HEK293T (cell line): Measurements from ENCODE around the gene RPL18.

ENCODE experiments used
- CTCF ChIA-PET: fragments of 350-600 bp; formaldehyde crosslinking; extraction: SDS; loops from one replicate; lab custom pipeline; 2021; ENCODE audit warnings: antibody characterized with exemption, inconsistent platforms; lab: Yijun Ruan, JAX
- POLR2A ChIA-PET: fragments of 350-600 bp; formaldehyde crosslinking; extraction: SDS; loops from one replicate; lab custom pipeline; 2020; ENCODE audit warnings: antibody characterized with exemption, inconsistent platforms; lab: Yijun Ruan, JAX
- DNase-seq: peaks from one replicate; pipeline ENCODE4 v3.0.0; 2012; ENCODE audit warnings: mixed read lengths; ENCODE audit errors: extremely low spot score
- ARNT ChIP-seq: fragments of 450-650 bp; IDR thresholded peaks from 2 replicates; pipeline ENCODE4 v1.6.1; 2017; ENCODE audit warnings: mild to moderate bottlenecking
- BHLHE40 ChIP-seq: fragments of 450-650 bp; IDR thresholded peaks from 2 replicates; pipeline ENCODE4 v1.6.1; 2016; ENCODE audit warnings: mild to moderate bottlenecking, moderate library complexity, borderline replicate concordance
- CTBP1 ChIP-seq: fragments of 450-650 bp; IDR thresholded peaks from 2 replicates; pipeline ENCODE4 v1.6.1; 2016; ENCODE audit warnings: borderline replicate concordance
- ELF4 ChIP-seq: fragments of 450-650 bp; IDR thresholded peaks from 2 replicates; pipeline ENCODE4 v1.6.1; 2017; ENCODE audit warnings: antibody characterized with exemption
- FOXA1 ChIP-seq: fragments of 450-650 bp; IDR thresholded peaks from 2 replicates; pipeline ENCODE4 v1.6.1; 2016; ENCODE audit warnings: mild to moderate bottlenecking
- FOXK2 ChIP-seq: fragments of 450-650 bp; IDR thresholded peaks from 2 replicates; pipeline ENCODE4 v1.6.1; 2016; ENCODE audit warnings: mild to moderate bottlenecking
- FOXM1 ChIP-seq: fragments of 450-650 bp; IDR thresholded peaks from 2 replicates; pipeline ENCODE4 v1.6.1; 2017; ENCODE audit warnings: mild to moderate bottlenecking, borderline replicate concordance
- HDGF ChIP-seq: fragments of 450-650 bp; IDR thresholded peaks from 2 replicates; pipeline ENCODE4 v1.6.1; 2017; ENCODE audit warnings: antibody characterized with exemption, borderline replicate concordance
- L3MBTL2 ChIP-seq: fragments of 450-650 bp; conservative IDR thresholded peaks from 2 replicates; pipeline ENCODE4 v1.6.1; 2016; ENCODE audit warnings: mild to moderate bottlenecking
- LEF1 ChIP-seq: fragments of 450-650 bp; IDR thresholded peaks from 2 replicates; pipeline ENCODE4 v1.6.1; 2017; ENCODE audit warnings: mild to moderate bottlenecking, borderline replicate concordance
- NFRKB ChIP-seq: fragments of 450-650 bp; IDR thresholded peaks from 2 replicates; pipeline ENCODE4 v1.6.1; 2016; ENCODE audit warnings: mild to moderate bottlenecking, moderate library complexity
- SP1 ChIP-seq: fragments of 450-650 bp; IDR thresholded peaks from 2 replicates; pipeline ENCODE4 v1.6.1; 2017
- SUZ12 ChIP-seq: fragments of 450-650 bp; IDR thresholded peaks from 2 replicates; pipeline ENCODE4 v1.6.1; 2016; ENCODE audit warnings: mild to moderate bottlenecking
- TARDBP ChIP-seq: fragments of 450-650 bp; IDR thresholded peaks from 2 replicates; pipeline ENCODE4 v1.6.1; 2016
- ZNF384 ChIP-seq: fragments of 450-650 bp; IDR thresholded peaks from 2 replicates; pipeline ENCODE4 v1.6.1; 2016
- TF ChIP-seq, protein P1 (sequence below): fragments of 450-650 bp; IDR thresholded peaks from 2 replicates; pipeline ENCODE4 v1.6.1; 2016

Gene RPL18

DNA sequence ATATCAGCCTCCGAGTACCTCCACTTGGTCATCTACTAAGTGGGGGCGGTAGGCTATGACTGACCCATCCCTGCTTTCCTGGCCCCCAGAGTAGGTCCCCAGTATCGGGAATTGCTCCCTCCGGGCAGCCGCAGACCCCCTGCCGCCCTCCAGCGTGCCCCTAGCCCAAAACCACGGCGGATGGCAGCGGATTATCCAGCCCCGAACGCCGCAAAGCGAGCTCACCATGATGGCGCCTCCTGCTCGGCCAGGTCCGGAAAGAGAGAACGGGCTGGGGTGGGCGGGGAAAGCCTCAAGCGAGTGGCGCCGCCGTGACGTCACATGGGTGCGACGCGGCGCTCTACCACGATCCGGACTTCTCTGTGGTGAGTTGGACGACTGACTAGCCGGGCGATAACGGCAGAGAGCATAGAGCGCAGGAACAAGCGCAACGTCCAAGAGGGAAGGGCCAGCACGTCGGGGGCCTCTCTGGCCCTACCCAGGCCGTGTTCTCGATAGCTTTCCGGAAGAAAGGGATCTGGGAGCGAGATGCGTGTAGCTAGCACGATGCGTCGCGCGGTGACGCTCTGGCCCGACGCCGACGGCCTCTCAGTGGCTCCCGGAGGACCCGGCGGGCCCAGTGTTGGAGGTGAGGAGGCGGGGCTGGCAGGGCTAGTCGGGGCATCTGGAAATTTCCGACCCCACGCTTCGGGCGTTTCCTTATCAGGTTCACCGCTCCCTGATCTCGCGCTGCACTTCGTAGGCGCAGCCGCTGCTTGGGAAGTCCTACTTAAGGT lies at the start of gene RPL18, which contains the start of gene SPHK2:
RPL18 (minus strand) TSS at position 263 of the 776 bp plus-strand sequence; CDS start at position 228, 35 bp downstream.
SPHK2 (plus strand) TSS at position 591 of the 776 bp plus-strand sequence. CDS start 1,009 bp downstream, outside the sequence.
- DNase-seq = peak; percentile 96
- POLR2A ChIA-PET = interaction anchor here (0.5 to 4.5 kb wide), 33 partner anchors 9 to 294 kb away, joined by 3 to 88 read pairs (median 4); partner anchors contain the start of genes BCAT2, CA11, DBP and EMP3
- no peak for TF ChIP-seq TARDBP
- no peak for TF ChIP-seq ZNF384
- no peak for TF ChIP-seq BHLHE40
- no peak for TF ChIP-seq FOXA1
- 0 out of 2 replicates have a peak, but pooled peaks have one; percentile 19 for TF ChIP-seq ARNT
- peak; percentile 74 for TF ChIP-seq ELF4
- no peak for TF ChIP-seq CTBP1
- peak; percentile 99; the same call in 1 of the 2 replicates for TF ChIP-seq HDGF
- TF ChIP-seq, protein P1, sequence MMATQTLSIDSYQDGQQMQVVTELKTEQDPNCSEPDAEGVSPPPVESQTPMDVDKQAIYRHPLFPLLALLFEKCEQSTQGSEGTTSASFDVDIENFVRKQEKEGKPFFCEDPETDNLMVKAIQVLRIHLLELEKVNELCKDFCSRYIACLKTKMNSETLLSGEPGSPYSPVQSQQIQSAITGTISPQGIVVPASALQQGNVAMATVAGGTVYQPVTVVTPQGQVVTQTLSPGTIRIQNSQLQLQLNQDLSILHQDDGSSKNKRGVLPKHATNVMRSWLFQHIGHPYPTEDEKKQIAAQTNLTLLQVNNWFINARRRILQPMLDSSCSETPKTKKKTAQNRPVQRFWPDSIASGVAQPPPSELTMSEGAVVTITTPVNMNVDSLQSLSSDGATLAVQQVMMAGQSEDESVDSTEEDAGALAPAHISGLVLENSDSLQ = 0 out of 2 replicates have a peak, but pooled peaks have one; percentile 18
- TF ChIP-seq SP1 = no peak
- no peak for TF ChIP-seq LEF1
- no peak for TF ChIP-seq SUZ12
- peak; percentile 65 for TF ChIP-seq NFRKB
- TF ChIP-seq FOXK2 = no peak
- peak; percentile 50; the same call in 1 of the 2 replicates for TF ChIP-seq L3MBTL2
- TF ChIP-seq FOXM1 = no peak
- CTCF ChIA-PET = no interaction called here

DNA sequence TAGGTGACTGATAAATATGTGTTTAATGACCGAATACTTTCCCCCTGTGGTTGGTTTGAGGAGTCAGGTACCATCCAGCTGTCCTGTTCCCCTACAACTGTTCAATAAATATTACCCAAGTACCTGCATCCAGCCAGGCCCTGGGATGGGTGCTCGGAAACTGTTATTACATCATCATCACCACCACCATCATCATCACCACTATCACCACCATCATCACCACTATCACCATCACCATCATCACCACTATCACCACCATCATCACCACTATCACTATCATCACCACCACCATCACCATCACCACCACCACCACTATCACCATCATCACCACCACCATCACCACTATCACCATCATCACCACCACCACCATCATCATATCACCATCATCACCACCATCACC lies 49.8 kb upstream of the RPL18 start:
- POLR2A ChIA-PET = no interaction called here
- TF ChIP-seq NFRKB (no peak), BHLHE40 (no peak), FOXA1 (no peak), ARNT (no peak), SUZ12 (no peak), LEF1 (no peak), FOXK2 (no peak), HDGF (no peak), L3MBTL2 (no peak)
- TF ChIP-seq, protein P1 = no peak

DNA sequence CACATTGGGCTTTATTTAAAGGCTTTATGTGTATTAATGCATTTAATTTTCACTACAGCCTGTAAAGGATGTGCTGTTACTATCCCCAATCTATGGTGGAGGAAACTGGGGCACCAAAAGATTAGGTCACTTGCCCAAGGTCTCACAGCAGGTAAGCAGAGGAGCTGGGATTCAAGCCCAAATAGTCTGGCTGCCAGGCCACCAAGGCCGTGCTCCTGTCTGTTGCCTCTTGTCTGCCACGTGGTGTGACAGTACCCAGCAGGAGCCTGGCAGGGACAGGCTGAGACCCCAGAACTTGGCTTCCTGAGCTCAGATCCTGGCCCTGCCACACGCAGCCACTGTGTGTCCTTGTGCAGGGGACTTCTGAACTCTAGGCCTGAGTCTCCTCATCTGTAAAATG lies 49.4 kb upstream of the RPL18 start:
- TF ChIP-seq FOXM1 = no peak
- no peak for TF ChIP-seq LEF1
- TF ChIP-seq HDGF = no peak
- TF ChIP-seq BHLHE40 = no peak
- no peak for TF ChIP-seq ELF4
- no peak for TF ChIP-seq FOXA1
- no peak for TF ChIP-seq L3MBTL2
- no peak for TF ChIP-seq SUZ12
- TF ChIP-seq SP1 = no peak
- TF ChIP-seq ZNF384 = no peak
- no peak for TF ChIP-seq NFRKB
- no peak for TF ChIP-seq FOXK2
- no peak for TF ChIP-seq CTBP1
- no peak for TF ChIP-seq TARDBP
- TF ChIP-seq ARNT = no peak
- DNase-seq = no peak
- POLR2A ChIA-PET = no interaction called here
- CTCF ChIA-PET = no interaction called here

More for the DNA sequence above, 49.8 kb upstream of the RPL18 start:
- CTCF ChIA-PET = no interaction called here
- DNase-seq = no peak

DNA sequence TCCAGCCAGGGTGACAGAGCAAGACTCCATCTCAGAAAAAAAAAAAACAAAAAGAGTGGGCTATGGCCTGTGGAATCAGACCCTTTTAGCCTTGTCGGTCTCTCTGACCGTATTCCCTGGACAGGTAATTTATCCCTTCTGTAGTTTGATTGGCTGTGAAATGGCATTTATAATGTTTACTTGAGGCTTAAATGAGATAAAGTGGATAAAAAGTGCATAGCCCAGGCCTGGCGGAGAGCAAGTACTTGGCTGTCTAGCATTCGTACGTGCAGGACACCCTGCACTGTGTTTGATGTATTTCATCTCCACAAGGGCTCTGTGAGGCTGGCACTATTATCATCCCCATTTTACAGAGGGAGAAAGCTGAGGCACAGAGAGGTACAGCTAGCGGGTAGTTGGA lies 46.8 kb upstream of the RPL18 start:
- DNase-seq = no peak
- ChIA-PET POLR2A (interaction anchor here (0.9 kb wide), 1 partner anchor 20 kb away, joined by 4 read pairs; the partner anchor contains the start of gene CA11), CTCF (no interaction called here)
- TF ChIP-seq L3MBTL2 = no peak
- TF ChIP-seq LEF1 = no peak

DNA sequence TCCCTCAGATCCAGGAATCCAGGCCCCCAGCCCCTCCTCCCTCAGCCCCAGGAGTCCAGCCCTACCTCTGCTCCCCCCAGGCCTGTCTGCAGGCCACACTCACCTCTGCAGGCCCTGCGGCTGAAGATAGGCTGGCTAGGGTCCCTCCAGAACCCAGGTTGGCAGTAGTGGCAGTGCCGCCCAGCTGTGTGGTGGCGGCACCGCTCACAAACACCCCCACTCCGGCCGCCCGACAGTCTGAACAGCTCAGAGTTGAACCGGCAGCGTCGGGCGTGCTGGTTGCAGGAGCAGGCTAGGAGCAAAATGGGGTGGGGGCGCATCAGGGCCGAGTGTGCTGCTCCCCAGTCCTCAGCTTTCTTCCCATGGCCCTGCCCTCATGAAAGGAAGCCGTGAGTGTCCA lies 45.5 kb upstream of the RPL18 start:
- TF ChIP-seq HDGF (no peak), TARDBP (no peak), SP1 (no peak), SUZ12 (no peak), ELF4 (no peak), LEF1 (no peak), NFRKB (no peak), FOXM1 (no peak), FOXA1 (no peak), BHLHE40 (no peak), ZNF384 (no peak), CTBP1 (no peak), ARNT (no peak)
- DNase-seq = no peak
- CTCF ChIA-PET = interaction anchor here (0.6 kb wide), 2 partner anchors 299 to 308 kb away, joined by 3 to 4 read pairs; no protein-coding TSS in a partner anchor
- POLR2A ChIA-PET = no interaction called here

DNA sequence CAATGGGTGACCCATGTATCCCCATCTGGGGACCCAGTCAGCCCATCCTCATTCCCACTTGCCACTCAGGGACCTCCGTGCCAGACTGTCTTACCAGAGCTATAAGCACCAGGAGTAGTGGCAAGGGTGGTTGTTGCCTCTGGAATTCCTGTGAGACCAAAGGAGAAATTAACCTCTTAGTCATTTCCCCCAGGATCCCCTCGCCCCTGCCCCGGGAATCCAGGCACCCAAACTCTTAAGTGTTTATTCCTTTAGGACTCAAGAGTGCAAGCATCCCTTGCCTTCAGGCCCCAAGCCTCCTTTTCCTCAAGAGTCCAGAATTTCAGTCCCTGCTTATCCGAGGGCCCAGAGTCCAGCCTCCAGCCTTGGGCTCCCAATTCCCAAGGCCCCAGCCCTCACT lies 44.7 kb upstream of the RPL18 start:
- CTCF ChIA-PET = no interaction called here

More for the DNA sequence above, 44.7 kb upstream of the RPL18 start:
- TF ChIP-seq CTBP1 (no peak), SUZ12 (no peak), TARDBP (no peak), FOXA1 (no peak), ELF4 (no peak), L3MBTL2 (no peak), HDGF (no peak), NFRKB (no peak), ARNT (no peak), BHLHE40 (no peak), ZNF384 (no peak)
- TF ChIP-seq, protein P1 = no peak
- POLR2A ChIA-PET = no interaction called here
- DNase-seq = no peak
